SK-N-MC (cell line): Measurements from ENCODE around the gene JMJD1C.

Source experiments
- EZH2 ChIP-seq: fragments of 200-600 bp; sonication (generic); IDR thresholded peaks from one replicate; pipeline ENCODE4 v1.6.1; 2017; ENCODE audit warnings: antibody characterized with exemption
- FOXP2 ChIP-seq: optimal IDR thresholded peaks from 2 replicates; pipeline ENCODE3; 2011; ENCODE audit warnings: mild to moderate bottlenecking, moderate library complexity; ENCODE audit not compliant: insufficient read depth; ENCODE audit errors: extremely low read length, control extremely low read depth
- POLR2AphosphoS5 ChIP-seq: IDR thresholded peaks from 2 replicates; pipeline ENCODE4 v1.6.1; 2012; ENCODE audit warnings: mild to moderate bottlenecking, low read depth, low read length, borderline replicate concordance

GRCh38 chr10:63246356-63246755, 219.4 kb downstream of the JMJD1C start:
- TF ChIP-seq POLR2AphosphoS5 = no peak
- TF ChIP-seq EZH2 = no peak
- no peak for TF ChIP-seq FOXP2
